ENCODE measurements around the gene LDHB.

- TF ChIP-seq, protein P1, sequence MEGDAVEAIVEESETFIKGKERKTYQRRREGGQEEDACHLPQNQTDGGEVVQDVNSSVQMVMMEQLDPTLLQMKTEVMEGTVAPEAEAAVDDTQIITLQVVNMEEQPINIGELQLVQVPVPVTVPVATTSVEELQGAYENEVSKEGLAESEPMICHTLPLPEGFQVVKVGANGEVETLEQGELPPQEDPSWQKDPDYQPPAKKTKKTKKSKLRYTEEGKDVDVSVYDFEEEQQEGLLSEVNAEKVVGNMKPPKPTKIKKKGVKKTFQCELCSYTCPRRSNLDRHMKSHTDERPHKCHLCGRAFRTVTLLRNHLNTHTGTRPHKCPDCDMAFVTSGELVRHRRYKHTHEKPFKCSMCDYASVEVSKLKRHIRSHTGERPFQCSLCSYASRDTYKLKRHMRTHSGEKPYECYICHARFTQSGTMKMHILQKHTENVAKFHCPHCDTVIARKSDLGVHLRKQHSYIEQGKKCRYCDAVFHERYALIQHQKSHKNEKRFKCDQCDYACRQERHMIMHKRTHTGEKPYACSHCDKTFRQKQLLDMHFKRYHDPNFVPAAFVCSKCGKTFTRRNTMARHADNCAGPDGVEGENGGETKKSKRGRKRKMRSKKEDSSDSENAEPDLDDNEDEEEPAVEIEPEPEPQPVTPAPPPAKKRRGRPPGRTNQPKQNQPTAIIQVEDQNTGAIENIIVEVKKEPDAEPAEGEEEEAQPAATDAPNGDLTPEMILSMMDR (IDR thresholded peaks at IDR 0.05), result no peak
- TF ChIP-seq ZFX (IDR thresholded peaks at IDR 0.05; ENCODE audit: borderline replicate concordance), result no peak
Measured at GRCh38 chr12:21618566-21618965, 39.1 kb downstream of the LDHB start.

All from 22Rv1 (cell line).